HepG2 (cell line): ENCODE results near the gene SLC34A2. TPM values are rescaled to one million over a fixed set of nuclear protein-coding genes. Genes with fewer than 3 reads are reported as not detected.

Experiments
- CBFB ChIP-seq: sonication (generic); formaldehyde crosslinking; IDR thresholded peaks from 2 replicates; pipeline ENCODE4 v1.4.0; 2020; ENCODE audit warnings: missing genetic modification reagents
- CBX5 ChIP-seq: sonication (generic); formaldehyde crosslinking; IDR thresholded peaks from 2 replicates; pipeline ENCODE4 v1.4.0; 2020; ENCODE audit warnings: missing genetic modification reagents, borderline replicate concordance
- ELF3 ChIP-seq: IDR thresholded peaks from 2 replicates; pipeline ENCODE4 v1.6.1; 2016; ENCODE audit warnings: missing genetic modification reagents, missing compliant biosample characterization
- PTBP1 ChIP-seq: fragments of 200-400 bp; formaldehyde crosslinking; IDR thresholded peaks from 2 replicates; pipeline ENCODE4 v1.6.1; 2018; ENCODE audit warnings: low read length, low read depth; ENCODE audit not compliant: poor library complexity, severe bottlenecking
- TGIF2 ChIP-seq: IDR thresholded peaks from 2 replicates; pipeline ENCODE4 v1.6.1; 2016; ENCODE audit warnings: control low read depth, missing compliant biosample characterization
- ZBTB1 ChIP-seq: sonication (generic); formaldehyde crosslinking; IDR thresholded peaks from 2 replicates; pipeline ENCODE4 v1.4.0; 2020; ENCODE audit warnings: missing genetic modification reagents, borderline replicate concordance
- ZNF780A ChIP-seq: sonication (generic); formaldehyde crosslinking; IDR thresholded peaks from 2 replicates; pipeline ENCODE4 v1.8.0; 2022; ENCODE audit warnings: mild to moderate bottlenecking, missing genetic modification reagents, moderate library complexity
- ZSCAN9 ChIP-seq: IDR thresholded peaks from 2 replicates; pipeline ENCODE4 v1.6.1; 2016; ENCODE audit warnings: borderline replicate concordance
- polyA plus RNA-seq, 8 experiments: library from polyadenylated mRNA; depleted of rRNA in 3 of 8; stranded (reverse) in 7 of 8; unstranded in 1 of 8; fragments of >200 nt; fragmentation: Illumina TruSeq in 4 of 8; extraction: Trizol in 4 of 8; gene quantifications; 2 replicates each; pipeline versions ENCODE4 v1.2.1 to v1.2.3, GENCODE V29; 2011 to 2016; ENCODE audit warnings: low read depth in 4 of 8, missing spikeins in 1 of 8, mixed read lengths in 1 of 8; ENCODE audit not compliant: insufficient read depth in 1 of 8
- total RNA-seq, 5 experiments: library from RNA; depleted of rRNA; stranded (reverse); fragments of >200 nt; fragmentation: Illumina TruSeq; extraction: Trizol; gene quantifications; 2 replicates each; pipeline ENCODE4 v1.2.3, GENCODE V29; 2016; ENCODE audit warnings: low read depth in 1 of 5
- TF ChIP-seq, protein P1 (sequence below): IDR thresholded peaks from 2 replicates; pipeline ENCODE4 v1.6.1; 2018; ENCODE audit warnings: missing genetic modification reagents, mild to moderate bottlenecking, missing compliant biosample characterization
- TF ChIP-seq, protein P2 (sequence below), 2 experiments: sonication (generic) in 1 of 2; formaldehyde crosslinking in 1 of 2; IDR thresholded peaks; 2 replicates each; pipeline versions ENCODE4 v1.5.1 to v1.6.1; 2011 to 2020; ENCODE audit warnings: borderline replicate concordance in 1 of 2, low read depth in 1 of 2, low read length in 1 of 2, mild to moderate bottlenecking in 1 of 2, missing genetic modification reagents in 1 of 2, moderate library complexity in 1 of 2

The SLC34A2 gene
- total and polyA plus RNA-seq, 2 of the 13 experiments (the other 11 are each of a cell fraction or from before 2014, with no cell fraction given) = not detected

DNA sequence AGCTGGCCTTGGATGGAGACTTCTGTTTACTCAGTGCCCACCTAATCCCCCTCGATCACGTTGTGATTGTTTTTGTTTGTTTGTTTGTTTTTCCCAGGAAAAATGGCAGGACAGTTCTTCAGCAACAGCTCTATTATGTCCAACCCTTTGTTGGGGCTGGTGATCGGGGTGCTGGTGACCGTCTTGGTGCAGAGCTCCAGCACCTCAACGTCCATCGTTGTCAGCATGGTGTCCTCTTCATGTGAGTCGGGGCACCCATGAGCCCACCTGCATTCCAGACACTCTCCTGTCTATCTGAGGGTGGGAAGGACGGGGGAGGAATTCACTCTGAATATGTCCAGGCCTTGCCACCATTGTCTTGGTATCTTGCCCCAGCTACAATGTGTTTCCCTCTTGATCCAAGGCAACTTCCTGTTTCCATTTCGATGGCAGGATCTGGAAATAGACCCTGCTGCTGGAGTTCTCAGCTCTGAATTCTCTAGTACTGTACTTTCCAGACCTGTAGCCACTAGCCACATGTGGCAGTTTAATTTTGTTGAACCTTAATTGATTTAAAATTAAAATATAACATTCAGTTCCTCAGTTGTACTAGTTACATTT, 10.5 kb downstream of the SLC34A2 start (continued):
- TF ChIP-seq, protein P1, sequence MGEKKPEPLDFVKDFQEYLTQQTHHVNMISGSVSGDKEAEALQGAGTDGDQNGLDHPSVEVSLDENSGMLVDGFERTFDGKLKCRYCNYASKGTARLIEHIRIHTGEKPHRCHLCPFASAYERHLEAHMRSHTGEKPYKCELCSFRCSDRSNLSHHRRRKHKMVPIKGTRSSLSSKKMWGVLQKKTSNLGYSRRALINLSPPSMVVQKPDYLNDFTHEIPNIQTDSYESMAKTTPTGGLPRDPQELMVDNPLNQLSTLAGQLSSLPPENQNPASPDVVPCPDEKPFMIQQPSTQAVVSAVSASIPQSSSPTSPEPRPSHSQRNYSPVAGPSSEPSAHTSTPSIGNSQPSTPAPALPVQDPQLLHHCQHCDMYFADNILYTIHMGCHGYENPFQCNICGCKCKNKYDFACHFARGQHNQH (CRISPR knock-in tag) = no peak
- TF ChIP-seq ELF3 (CRISPR knock-in tag) (no peak), ZBTB1 (CRISPR knock-in tag) (no peak), CBX5 (CRISPR knock-in tag) (no peak), PTBP1 (no peak), TGIF2 (CRISPR knock-in tag) (no peak), ZSCAN9 (no peak), ZNF780A (CRISPR knock-in tag) (no peak), CBFB (CRISPR knock-in tag) (no peak)
- TF ChIP-seq, protein P2, sequence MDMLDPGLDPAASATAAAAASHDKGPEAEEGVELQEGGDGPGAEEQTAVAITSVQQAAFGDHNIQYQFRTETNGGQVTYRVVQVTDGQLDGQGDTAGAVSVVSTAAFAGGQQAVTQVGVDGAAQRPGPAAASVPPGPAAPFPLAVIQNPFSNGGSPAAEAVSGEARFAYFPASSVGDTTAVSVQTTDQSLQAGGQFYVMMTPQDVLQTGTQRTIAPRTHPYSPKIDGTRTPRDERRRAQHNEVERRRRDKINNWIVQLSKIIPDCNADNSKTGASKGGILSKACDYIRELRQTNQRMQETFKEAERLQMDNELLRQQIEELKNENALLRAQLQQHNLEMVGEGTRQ (IDR thresholded peaks at IDR 0.05; ENCODE audit: low read depth, low read length) = no peak
- TF ChIP-seq, protein P2 (CRISPR knock-in tag; IDR thresholded peaks at IDR 0.05; ENCODE audit: borderline replicate concordance) = no peak
